ENCODE data around the gene KBTBD8.

KBTBD8 gene

DNA sequence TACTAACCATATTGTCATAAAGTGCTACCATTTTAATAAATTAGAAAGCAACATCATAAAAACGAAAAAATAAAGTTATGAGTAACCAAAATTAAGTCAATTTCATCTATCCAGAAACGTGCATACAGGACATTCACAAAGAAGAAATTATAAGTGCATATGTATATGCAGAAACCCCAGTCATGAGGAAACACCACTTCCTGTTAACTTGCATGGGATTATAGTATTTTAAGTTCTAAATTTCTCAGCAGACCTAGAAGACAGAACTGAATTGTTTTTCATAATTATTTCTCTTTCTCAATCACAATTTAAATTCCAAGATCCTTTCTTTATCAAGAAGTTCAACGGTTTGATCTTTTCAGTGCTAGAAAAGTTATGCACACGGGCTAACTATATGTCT is 1.4 kb upstream of the KBTBD8 start:
- DNase-seq, result no peak
- Histone ChIP-seq H3K27me3 (peaks cover 0 to 5% of the 10 kb centered on the region in 2 donors), H3K9me3 (no peaks in the 10 kb centered on the region), H3K4me1 (peaks cover 0 to 12% (median 3%) of the 10 kb centered on the region in 4 donors), H3K4me3 (no peak overlapping the region), H3K36me3 (no peaks in the 10 kb centered on the region), H3K27ac (no peak overlapping the region)
- intact Hi-C loops (cut with DNase I; ENCODE audit: low total_unique reads), result no loop called here
- TF ChIP-seq, protein P1, sequence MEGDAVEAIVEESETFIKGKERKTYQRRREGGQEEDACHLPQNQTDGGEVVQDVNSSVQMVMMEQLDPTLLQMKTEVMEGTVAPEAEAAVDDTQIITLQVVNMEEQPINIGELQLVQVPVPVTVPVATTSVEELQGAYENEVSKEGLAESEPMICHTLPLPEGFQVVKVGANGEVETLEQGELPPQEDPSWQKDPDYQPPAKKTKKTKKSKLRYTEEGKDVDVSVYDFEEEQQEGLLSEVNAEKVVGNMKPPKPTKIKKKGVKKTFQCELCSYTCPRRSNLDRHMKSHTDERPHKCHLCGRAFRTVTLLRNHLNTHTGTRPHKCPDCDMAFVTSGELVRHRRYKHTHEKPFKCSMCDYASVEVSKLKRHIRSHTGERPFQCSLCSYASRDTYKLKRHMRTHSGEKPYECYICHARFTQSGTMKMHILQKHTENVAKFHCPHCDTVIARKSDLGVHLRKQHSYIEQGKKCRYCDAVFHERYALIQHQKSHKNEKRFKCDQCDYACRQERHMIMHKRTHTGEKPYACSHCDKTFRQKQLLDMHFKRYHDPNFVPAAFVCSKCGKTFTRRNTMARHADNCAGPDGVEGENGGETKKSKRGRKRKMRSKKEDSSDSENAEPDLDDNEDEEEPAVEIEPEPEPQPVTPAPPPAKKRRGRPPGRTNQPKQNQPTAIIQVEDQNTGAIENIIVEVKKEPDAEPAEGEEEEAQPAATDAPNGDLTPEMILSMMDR (IDR thresholded peaks at IDR 0.05), result no peak

DNA sequence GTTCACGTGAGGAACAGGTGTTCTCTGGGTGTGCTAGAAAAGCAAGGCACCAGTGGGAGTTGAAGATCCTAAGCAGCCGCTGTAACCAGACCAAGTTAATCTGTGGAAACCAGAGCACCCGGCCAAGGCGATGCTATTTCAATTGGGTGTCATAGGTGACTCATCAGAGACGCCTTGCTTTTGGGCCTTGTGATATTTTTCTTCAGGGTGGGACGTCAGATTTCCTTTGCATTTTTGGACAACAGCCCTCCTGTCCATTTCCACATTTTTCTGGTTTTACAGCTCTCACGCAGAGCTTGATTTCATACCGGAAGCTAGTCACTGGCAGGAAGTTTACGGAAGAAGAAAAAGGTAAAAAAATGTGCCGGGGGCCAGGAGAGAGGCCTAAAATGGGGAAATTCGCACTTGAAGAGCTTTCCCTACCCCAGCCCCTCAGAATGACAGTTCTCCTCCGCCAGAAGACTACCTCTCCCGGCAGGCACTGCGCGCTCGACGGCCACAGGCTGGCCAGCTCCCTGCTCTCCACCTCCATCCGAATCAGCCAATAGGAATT is 471 bp upstream of the KBTBD8 start:
- peak in 1 of 2 donors; percentile 64 for DNase-seq
- no peaks in the 10 kb centered on the region for H3K36me3 ChIP-seq
- peak overlapping the region; percentile 40 to 68 for H3K27ac ChIP-seq
- TF ChIP-seq, protein P1 (IDR thresholded peaks at IDR 0.05), result no peak
- H3K27me3 ChIP-seq, result peaks cover 0 to under 1% of the 10 kb centered on the region in 2 donors
- intact Hi-C loops (cut with DNase I; ENCODE audit: low total_unique reads), result no loop called here
- H3K4me3 ChIP-seq, result peak overlapping the region; percentile 72 to 81
- peaks cover 0 to 12% (median 3%) of the 10 kb centered on the region in 4 donors for H3K4me1 ChIP-seq
- H3K9me3 ChIP-seq, result no peaks in the 10 kb centered on the region

- Histone ChIP-seq H3K4me3 (peak overlapping the region; percentile 72 to 81), H3K27ac (peak overlapping the region; percentile 43 to 68), H3K36me3 (no peaks in the 10 kb centered on the region), H3K4me1 (peaks cover 0 to 12% (median 3%) of the 10 kb centered on the region in 4 donors), H3K27me3 (no peaks in the 10 kb centered on the region), H3K9me3 (no peaks in the 10 kb centered on the region)
- intact Hi-C loops (cut with DNase I; ENCODE audit: low total_unique reads), result no loop called here
- TF ChIP-seq, protein P1 (IDR thresholded peaks at IDR 0.05), result no peak
- DNase-seq, result no peak
Observed at GRCh38 chr3:66998904-66999235, 763 bp downstream of the KBTBD8 start.

DNA sequence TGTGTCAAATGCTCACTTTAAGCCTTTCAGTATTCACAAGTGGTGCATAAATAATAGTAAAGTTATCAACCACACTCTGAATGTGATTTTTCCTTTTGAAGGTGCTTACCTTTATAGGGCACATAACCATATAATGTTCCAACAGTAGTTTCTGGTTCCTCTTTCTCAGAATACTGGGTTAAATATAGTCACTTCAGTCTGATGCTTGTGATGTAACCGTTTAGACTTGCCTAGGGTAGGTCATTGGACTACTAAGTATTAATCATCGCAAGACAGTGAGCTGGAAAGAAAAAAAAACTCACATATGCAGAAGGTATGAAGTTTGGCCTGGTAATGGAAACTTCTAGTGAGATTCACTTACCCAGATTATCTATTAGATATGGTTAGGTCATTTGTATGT is 1.9 kb downstream of the KBTBD8 start:
- no peak overlapping the region for H3K27ac ChIP-seq
- intact Hi-C loops (cut with DNase I; ENCODE audit: low total_unique reads), result no loop called here
- no peaks in the 10 kb centered on the region for H3K36me3 ChIP-seq
- DNase-seq, result no peak
- H3K9me3 ChIP-seq, result no peaks in the 10 kb centered on the region
- H3K27me3 ChIP-seq, result no peaks in the 10 kb centered on the region
- TF ChIP-seq, protein P1 (IDR thresholded peaks at IDR 0.05), result no peak
- H3K4me3 ChIP-seq, result no peak overlapping the region
- H3K4me1 ChIP-seq, result peaks cover 0 to 12% (median 3%) of the 10 kb centered on the region in 4 donors

DNA sequence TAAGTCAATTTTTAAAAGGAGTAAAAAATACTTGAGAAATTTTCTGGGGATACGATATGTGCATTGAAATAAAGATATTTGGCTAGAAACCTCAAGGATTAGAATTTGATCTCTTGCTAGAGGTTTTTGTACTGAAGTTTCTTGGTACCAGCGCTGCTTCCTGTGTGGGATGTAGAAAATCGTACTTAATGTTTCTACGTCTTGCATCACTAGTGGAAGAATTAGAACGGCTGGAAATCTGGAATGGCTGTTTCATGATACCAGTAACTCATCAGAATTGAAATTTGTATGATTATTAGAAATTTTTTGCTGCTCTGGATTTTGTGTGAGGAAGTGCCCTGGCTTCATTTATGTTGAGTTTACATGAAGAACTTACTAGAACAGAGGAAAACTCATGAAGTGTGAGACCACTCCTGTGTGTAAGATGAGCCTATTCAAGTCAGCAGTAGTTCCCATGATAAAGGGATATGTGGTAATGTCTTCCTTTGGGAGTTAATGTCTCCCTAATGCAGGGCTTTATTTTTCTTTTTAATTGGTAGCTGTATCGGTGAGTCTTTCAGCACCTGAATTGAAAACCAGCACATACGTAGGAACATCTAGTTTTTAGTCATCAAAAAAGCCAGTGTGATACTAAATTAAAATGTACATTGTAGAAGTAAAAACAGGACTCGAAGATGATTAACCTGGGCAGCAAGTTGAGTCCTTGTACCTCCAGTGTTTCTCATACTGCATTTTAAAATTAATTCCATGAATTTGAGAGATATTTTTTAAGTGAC is 3.2 kb downstream of the KBTBD8 start:
- no peak for DNase-seq
- intact Hi-C loops (cut with DNase I; ENCODE audit: low total_unique reads), result no loop called here
- TF ChIP-seq, protein P1 (IDR thresholded peaks at IDR 0.05), result no peak

More for the DNA sequence above, 3.2 kb downstream of the KBTBD8 start:
- Histone ChIP-seq H3K9me3 (no peaks in the 10 kb centered on the region), H3K27ac (no peak overlapping the region), H3K36me3 (no peaks in the 10 kb centered on the region), H3K4me3 (no peak overlapping the region), H3K4me1 (peaks cover 0 to 14% (median 6%) of the 10 kb centered on the region in 4 donors), H3K27me3 (no peaks in the 10 kb centered on the region)

Measured in tibial artery (tissue), 4 donors.